H1 (cell line): ENCODE measurements around the gene RNF220.

Experiments used
- CBX5 ChIP-seq: fragments of 300-800, 300-1000 bp; sonication (generic); IDR thresholded peaks from 2 replicates; pipeline ENCODE4 v1.7.1; 2016; ENCODE audit warnings: antibody characterized with exemption, low read length, low read depth
- HDAC6 ChIP-seq: IDR thresholded peaks from one replicate; pipeline ENCODE4 v1.7.1; 2012; ENCODE audit warnings: low read depth, mild to moderate bottlenecking, inconsistent platforms, low read length, moderate library complexity
- PHF8 ChIP-seq: fragments of 200-600 bp; sonication (generic); conservative IDR thresholded peaks from 2 replicates; pipeline ENCODE4 v1.7.1; 2012; ENCODE audit warnings: low read depth, mild to moderate bottlenecking, inconsistent platforms, low read length, moderate library complexity
- POLR2A ChIP-seq, 2 experiments: IDR thresholded peaks; 1 replicate in 1 of 2; 2 replicates in 1 of 2; pipeline ENCODE4 v1.6.1; 2011; ENCODE audit warnings: low read depth in 2 of 2, low read length in 2 of 2, mild to moderate bottlenecking in 2 of 2; ENCODE audit errors: control extremely low read depth in 1 of 2
- POLR2AphosphoS5 ChIP-seq: IDR thresholded peaks from 2 replicates; pipeline ENCODE4 v1.6.1; 2011; ENCODE audit warnings: low read depth, low read length
- RBBP5 ChIP-seq: IDR thresholded peaks from 2 replicates; pipeline ENCODE4 v1.7.1; 2012; ENCODE audit warnings: low read depth, mild to moderate bottlenecking, inconsistent platforms, low read length, moderate library complexity, borderline replicate concordance
- SIN3A ChIP-seq, 2 experiments: IDR thresholded peaks in 1 of 2; conservative IDR thresholded peaks in 1 of 2; 2 replicates each; pipeline ENCODE4 v1.6.1; 2011 to 2012; ENCODE audit warnings: low read length in 2 of 2, improper control_type of control experiment in 1 of 2, low read depth in 1 of 2, mild to moderate bottlenecking in 1 of 2
- YY1 ChIP-seq: IDR thresholded peaks from 2 replicates; pipeline ENCODE4 v1.6.1; 2011; ENCODE audit warnings: low read depth, mild to moderate bottlenecking, low read length
- TF ChIP-seq, protein P1 (sequence below), 3 experiments: IDR thresholded peaks; 1 replicate in 2 of 3; 2 replicates in 1 of 3; pipeline versions ENCODE4 v1.5.1 to v1.6.1; 2011; ENCODE audit warnings: low read length in 3 of 3, mild to moderate bottlenecking in 3 of 3, inconsistent platforms in 2 of 3, low read depth in 1 of 3, moderate library complexity in 1 of 3; ENCODE audit not compliant: insufficient read depth in 1 of 3; ENCODE audit errors: control extremely low read depth in 1 of 3

DNA sequence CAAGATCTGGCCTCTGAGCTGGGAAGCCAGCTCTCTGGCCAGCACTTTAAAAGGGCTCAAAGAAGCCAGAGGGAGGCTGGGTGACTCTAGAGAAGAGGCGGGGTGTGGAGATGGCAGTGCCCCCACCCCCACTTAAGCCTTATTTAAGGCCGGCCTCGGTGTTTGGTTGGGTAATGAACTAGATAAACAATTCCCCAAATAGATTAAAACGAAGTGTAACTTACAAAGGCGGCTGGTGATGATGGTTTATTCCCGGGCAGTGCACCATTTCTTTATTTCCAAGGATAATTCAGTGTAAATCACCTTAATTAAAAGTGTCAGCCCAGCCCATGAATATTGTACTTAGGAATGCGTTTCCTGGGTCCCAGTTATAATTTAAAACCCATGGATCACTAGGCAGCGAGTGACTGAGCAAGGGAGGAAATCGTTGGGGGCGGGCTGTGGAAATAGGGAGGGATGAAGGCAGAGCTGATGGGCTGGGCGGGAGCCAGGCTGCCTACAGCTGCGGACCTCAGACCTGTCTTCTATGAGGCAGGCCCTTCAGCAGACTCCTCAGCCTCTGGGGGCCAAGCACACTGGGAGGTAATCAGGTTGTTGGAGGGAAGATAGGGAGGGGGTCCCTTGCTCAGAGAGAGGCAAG, 214.3 kb downstream of the RNF220 start:
- no peak for TF ChIP-seq YY1
- TF ChIP-seq CBX5, result no peak
- TF ChIP-seq POLR2A (IDR thresholded peaks at IDR 0.05; ENCODE audit: control extremely low read depth in 1 of 2, low read depth in 2 of 2, low read length in 2 of 2), result no peak
- TF ChIP-seq, protein P1, sequence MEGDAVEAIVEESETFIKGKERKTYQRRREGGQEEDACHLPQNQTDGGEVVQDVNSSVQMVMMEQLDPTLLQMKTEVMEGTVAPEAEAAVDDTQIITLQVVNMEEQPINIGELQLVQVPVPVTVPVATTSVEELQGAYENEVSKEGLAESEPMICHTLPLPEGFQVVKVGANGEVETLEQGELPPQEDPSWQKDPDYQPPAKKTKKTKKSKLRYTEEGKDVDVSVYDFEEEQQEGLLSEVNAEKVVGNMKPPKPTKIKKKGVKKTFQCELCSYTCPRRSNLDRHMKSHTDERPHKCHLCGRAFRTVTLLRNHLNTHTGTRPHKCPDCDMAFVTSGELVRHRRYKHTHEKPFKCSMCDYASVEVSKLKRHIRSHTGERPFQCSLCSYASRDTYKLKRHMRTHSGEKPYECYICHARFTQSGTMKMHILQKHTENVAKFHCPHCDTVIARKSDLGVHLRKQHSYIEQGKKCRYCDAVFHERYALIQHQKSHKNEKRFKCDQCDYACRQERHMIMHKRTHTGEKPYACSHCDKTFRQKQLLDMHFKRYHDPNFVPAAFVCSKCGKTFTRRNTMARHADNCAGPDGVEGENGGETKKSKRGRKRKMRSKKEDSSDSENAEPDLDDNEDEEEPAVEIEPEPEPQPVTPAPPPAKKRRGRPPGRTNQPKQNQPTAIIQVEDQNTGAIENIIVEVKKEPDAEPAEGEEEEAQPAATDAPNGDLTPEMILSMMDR (IDR thresholded peaks at IDR 0.05; ENCODE audit: control extremely low read depth in 1 of 3, insufficient read depth in 1 of 3, low read depth in 1 of 3, low read length in 3 of 3), result no peak
- no peak for TF ChIP-seq RBBP5
- TF ChIP-seq POLR2AphosphoS5, result no peak
- no peak for TF ChIP-seq PHF8
- TF ChIP-seq SIN3A (conservative IDR thresholded peaks at IDR 0.05 in 1 of 2, IDR thresholded peaks at IDR 0.05 in 1 of 2; ENCODE audit: low read depth in 1 of 2, low read length in 2 of 2), result no peak
- no peak for TF ChIP-seq HDAC6
